Effector memory CD8-positive, alpha-beta T cell (primary cell): ENCODE data around the gene CCDC69.
"Not testable (repeated sequence)": the region's sequence is repeated elsewhere in the genome, so short reads cannot be mapped to it uniquely, and the experiment has no call there.

Source experiments
- ATAC-seq: fragments of 150-1000 bp; cut with Tn5 transposase; replicated peaks from 2 replicates; pipeline ENCODE4 v1.10.0; 2021; ENCODE audit warnings: mild to moderate bottlenecking, moderate library complexity
- DNase-seq, 3 experiments: peaks; one replicate each; pipeline ENCODE4 v3.0.0; 2021
- H3K27ac Mint-ChIP-seq, 2 donors: one replicate each; pipeline ENCODE4 v1.8.0; 2022; ENCODE audit warnings: mild to moderate bottlenecking in 2 of 2, mixed read lengths in 2 of 2, moderate library complexity in 2 of 2
- H3K27me3 Mint-ChIP-seq, 2 donors: one replicate each; pipeline ENCODE4 v1.8.0; 2022; ENCODE audit warnings: mixed read lengths in 2 of 2
- H3K36me3 Mint-ChIP-seq: one replicate; pipeline ENCODE4 v1.8.0; 2022; ENCODE audit warnings: mild to moderate bottlenecking, moderate library complexity, mixed read lengths; ENCODE audit not compliant: insufficient read depth
- H3K4me1 Mint-ChIP-seq, 2 donors: one replicate each; pipeline ENCODE4 v1.8.0; 2022; ENCODE audit warnings: low read depth in 2 of 2, mixed read lengths in 2 of 2
- H3K4me3 Mint-ChIP-seq, 2 donors: one replicate each; pipeline ENCODE4 v1.8.0; 2022; ENCODE audit warnings: mild to moderate bottlenecking in 2 of 2, mixed read lengths in 2 of 2, moderate library complexity in 2 of 2
- H3K9me3 Mint-ChIP-seq, 2 donors: one replicate each; pipeline ENCODE4 v1.8.0; 2022; ENCODE audit warnings: mixed read lengths in 2 of 2

CCDC69 gene

GRCh38 chr5:151186538-151186937 is 37.4 kb downstream of the CCDC69 start:
- Mint-ChIP-seq H3K27ac (peak overlapping the region; percentile 36 to 67), H3K4me1 (peaks cover 10 to 26% of the 10 kb centered on the region in 2 donors)

GRCh38 chr5:151186052-151186451 is 37.8 kb downstream of the CCDC69 start:
- H3K9me3 Mint-ChIP-seq: no peaks in the 10 kb centered on the region
- peak overlapping the region in 1 of 2 donors; percentile 67 for H3K27ac Mint-ChIP-seq
- ATAC-seq (no peak), DNase-seq (no peak)
- peaks cover 68% of the 10 kb centered on the region for H3K36me3 Mint-ChIP-seq
- H3K27me3 Mint-ChIP-seq: no peaks in the 10 kb centered on the region
- H3K4me1 Mint-ChIP-seq: peaks cover 7 to 21% of the 10 kb centered on the region in 2 donors
- no peak overlapping the region for H3K4me3 Mint-ChIP-seq

More at GRCh38 chr5:151186538-151186937, 37.4 kb downstream of the CCDC69 start:
- Mint-ChIP-seq H3K36me3 (peaks cover 71% of the 10 kb centered on the region), H3K4me3 (no peak overlapping the region), H3K9me3 (no peaks in the 10 kb centered on the region), H3K27me3 (no peaks in the 10 kb centered on the region)
- no peak for DNase-seq
- no peak for ATAC-seq

- no peaks in the 10 kb centered on the region for H3K27me3 Mint-ChIP-seq
- no peaks in the 10 kb centered on the region for H3K9me3 Mint-ChIP-seq
- ATAC-seq: no peak
- H3K27ac Mint-ChIP-seq: peak overlapping the region in 1 of 2 donors; percentile 73
- no peak overlapping the region for H3K4me3 Mint-ChIP-seq
- no peak for DNase-seq
- peaks cover 8 to 10% of the 10 kb centered on the region in 2 donors for H3K4me1 Mint-ChIP-seq
- H3K36me3 Mint-ChIP-seq: peaks cover 54% of the 10 kb centered on the region
These were observed 39.4 kb downstream of the CCDC69 start for GRCh38 chr5:151184316-151185042.

GRCh38 chr5:151183456-151184245 is 40.2 kb downstream of the CCDC69 start:
- no peaks in the 10 kb centered on the region for H3K9me3 Mint-ChIP-seq
- DNase-seq (no peak), ATAC-seq (no peak)
- H3K4me1 Mint-ChIP-seq: peaks cover 10 to 11% of the 10 kb centered on the region in 2 donors
- no peaks in the 10 kb centered on the region for H3K27me3 Mint-ChIP-seq
- no peak overlapping the region for H3K4me3 Mint-ChIP-seq
- H3K36me3 Mint-ChIP-seq: peaks cover 53% of the 10 kb centered on the region
- peak overlapping the region; percentile 35 to 73 for H3K27ac Mint-ChIP-seq

DNA sequence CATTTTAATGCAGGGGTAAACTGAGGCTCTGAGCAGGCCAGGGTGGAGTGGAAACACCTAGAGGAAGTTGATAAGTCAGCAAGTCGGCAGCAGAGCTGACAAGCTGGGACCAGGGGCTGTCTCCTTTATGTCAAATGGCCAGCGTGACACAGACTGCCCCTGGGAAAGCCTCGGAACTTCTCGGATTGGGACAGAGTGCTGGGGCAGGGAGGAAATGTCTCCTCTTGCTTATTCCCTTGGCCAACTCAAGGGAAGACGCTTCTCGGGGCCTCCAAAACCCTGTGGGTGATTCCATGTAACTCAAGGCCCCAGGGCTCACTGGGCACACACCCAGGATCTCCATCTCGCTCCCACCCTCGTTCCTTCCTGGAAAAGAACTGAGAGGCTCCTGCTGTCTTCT is 40.9 kb downstream of the CCDC69 start:
- Mint-ChIP-seq H3K4me3 (no peak overlapping the region), H3K36me3 (peaks cover 47% of the 10 kb centered on the region), H3K4me1 (peaks cover 10 to 11% of the 10 kb centered on the region in 2 donors), H3K27ac (peak overlapping the region in 1 of 2 donors; percentile 35), H3K9me3 (no peaks in the 10 kb centered on the region), H3K27me3 (no peaks in the 10 kb centered on the region)
- ATAC-seq (no peak), DNase-seq (no peak)

- H3K36me3 Mint-ChIP-seq: peaks cover 45% of the 10 kb centered on the region
- peak overlapping the region; percentile 68 to 83 for H3K27ac Mint-ChIP-seq
- DNase-seq (no peak), ATAC-seq (no peak)
- H3K4me1 Mint-ChIP-seq: peaks cover 10 to 11% of the 10 kb centered on the region in 2 donors
- no peak overlapping the region for H3K4me3 Mint-ChIP-seq
- H3K27me3 Mint-ChIP-seq: no peaks in the 10 kb centered on the region
- no peaks in the 10 kb centered on the region for H3K9me3 Mint-ChIP-seq
These were observed 41.4 kb downstream of the CCDC69 start for GRCh38 chr5:151182524-151182900.

GRCh38 chr5:151181818-151182523 is 41.9 kb downstream of the CCDC69 start:
- peaks cover 7 to 9% of the 10 kb centered on the region in 2 donors for H3K4me1 Mint-ChIP-seq
- H3K27ac Mint-ChIP-seq: peak overlapping the region; percentile 68 to 83
- no peak overlapping the region for H3K4me3 Mint-ChIP-seq
- peaks cover 39% of the 10 kb centered on the region for H3K36me3 Mint-ChIP-seq
- no peak for DNase-seq
- no peaks in the 10 kb centered on the region for H3K27me3 Mint-ChIP-seq
- H3K9me3 Mint-ChIP-seq: no peaks in the 10 kb centered on the region
- ATAC-seq: no peak

DNA sequence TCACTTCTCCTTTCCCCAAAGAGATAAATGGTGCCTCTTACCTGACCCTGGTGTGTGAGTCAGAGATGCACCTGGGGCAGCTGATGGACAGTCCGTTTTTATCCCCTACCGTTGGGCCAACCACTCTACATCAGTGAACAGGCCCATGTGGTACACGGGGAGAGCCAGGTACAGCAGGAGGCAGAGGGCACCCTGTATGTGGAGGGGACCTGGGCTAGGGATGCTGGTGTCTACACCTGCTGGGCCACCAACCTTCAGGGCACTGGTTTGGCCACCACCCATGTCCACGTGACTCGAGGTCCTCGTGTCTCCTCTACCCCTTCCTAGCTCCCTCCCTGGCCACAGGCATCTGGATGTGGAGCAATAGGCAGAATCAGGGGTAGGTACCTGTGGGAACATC is 43.6 kb downstream of the CCDC69 start:
- H3K4me3 Mint-ChIP-seq: no peak overlapping the region
- DNase-seq: no peak
- H3K4me1 Mint-ChIP-seq: peaks cover 4% of the 10 kb centered on the region in 2 donors
- H3K27ac Mint-ChIP-seq: peak overlapping the region; percentile 33 to 83
- H3K36me3 Mint-ChIP-seq: peaks cover 29% of the 10 kb centered on the region
- no peaks in the 10 kb centered on the region for H3K27me3 Mint-ChIP-seq
- H3K9me3 Mint-ChIP-seq: no peaks in the 10 kb centered on the region
- no peak for ATAC-seq

DNA sequence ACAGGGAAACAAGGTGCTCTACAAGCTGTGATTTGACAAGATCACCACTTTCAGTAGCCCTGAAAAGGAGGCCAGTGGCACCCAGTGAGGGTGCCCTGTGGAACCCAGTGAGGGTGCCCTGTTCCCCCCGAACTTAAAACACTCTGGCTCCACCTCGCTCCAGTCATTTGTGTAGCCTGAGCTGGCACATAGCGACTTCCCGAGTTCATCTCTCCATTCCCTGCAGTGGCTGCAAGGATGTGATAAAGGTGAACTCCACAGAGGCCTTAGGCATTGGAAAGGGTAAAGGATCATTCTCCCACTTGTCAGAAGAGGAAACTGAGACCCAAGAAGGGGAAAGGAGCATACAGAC is 44.4 kb downstream of the CCDC69 start:
- Mint-ChIP-seq H3K27ac (peak overlapping the region; percentile 33 to 46), H3K9me3 (no peaks in the 10 kb centered on the region), H3K4me3 (no peak overlapping the region), H3K27me3 (no peaks in the 10 kb centered on the region), H3K36me3 (peaks cover 21% of the 10 kb centered on the region), H3K4me1 (peaks cover 4% of the 10 kb centered on the region in 2 donors)
- DNase-seq (no peak), ATAC-seq (no peak)

- Mint-ChIP-seq H3K27me3 (no peaks in the 10 kb centered on the region), H3K36me3 (peaks cover 16% of the 10 kb centered on the region), H3K4me3 (no peak overlapping the region), H3K27ac (peak overlapping the region; percentile 33 to 46), H3K4me1 (peaks cover 4 to 5% of the 10 kb centered on the region in 2 donors), H3K9me3 (no peaks in the 10 kb centered on the region)
- ATAC-seq (no peak), DNase-seq (no peak)
These were observed 45.0 kb downstream of the CCDC69 start for GRCh38 chr5:151178777-151179488.

- H3K4me3 Mint-ChIP-seq: no peak overlapping the region
- DNase-seq: no peak
- H3K4me1 Mint-ChIP-seq: peaks cover 4 to 5% of the 10 kb centered on the region in 2 donors
- peak overlapping the region in 1 of 2 donors; percentile 33 for H3K27ac Mint-ChIP-seq
- H3K36me3 Mint-ChIP-seq: peaks cover 10% of the 10 kb centered on the region
- H3K9me3 Mint-ChIP-seq: no peaks in the 10 kb centered on the region
- ATAC-seq: no peak
- no peaks in the 10 kb centered on the region for H3K27me3 Mint-ChIP-seq
These were observed 45.5 kb downstream of the CCDC69 start for GRCh38 chr5:151178372-151178771.

- not testable (repeated sequence) for H3K9me3 Mint-ChIP-seq, H3K4me3 Mint-ChIP-seq, ATAC-seq, H3K4me1 Mint-ChIP-seq, H3K27ac Mint-ChIP-seq, H3K27me3 Mint-ChIP-seq, H3K36me3 Mint-ChIP-seq, DNase-seq
These were observed 47.6 kb downstream of the CCDC69 start for GRCh38 chr5:151176268-151176667.

GRCh38 chr5:151174612-151175101 is 49.2 kb downstream of the CCDC69 start:
- peak overlapping the region in 1 of 2 donors; percentile 17 for H3K27ac Mint-ChIP-seq
- peaks cover 3% of the 10 kb centered on the region for H3K36me3 Mint-ChIP-seq
- H3K4me1 Mint-ChIP-seq: peaks cover 8 to 9% of the 10 kb centered on the region in 2 donors
- no peaks in the 10 kb centered on the region for H3K27me3 Mint-ChIP-seq
- H3K4me3 Mint-ChIP-seq: no peak overlapping the region
- no peaks in the 10 kb centered on the region for H3K9me3 Mint-ChIP-seq
- no peak for ATAC-seq
- no peak for DNase-seq
